AML-193 (cell line): ENCODE measurements around the gene KLHL6.
A peak's percentile ranks its signal among the peaks of the same experiment; 100 is the strongest.
"Not testable (repeated sequence)": the region's sequence is repeated elsewhere in the genome, so short reads cannot be mapped to it uniquely, and the experiment has no call there.

Experiments
- DNase-seq, 2 experiments: peaks; one replicate each; lab custom pipeline; 2025; lab: John Stamatoyannopoulos, UW

Gene KLHL6

DNA sequence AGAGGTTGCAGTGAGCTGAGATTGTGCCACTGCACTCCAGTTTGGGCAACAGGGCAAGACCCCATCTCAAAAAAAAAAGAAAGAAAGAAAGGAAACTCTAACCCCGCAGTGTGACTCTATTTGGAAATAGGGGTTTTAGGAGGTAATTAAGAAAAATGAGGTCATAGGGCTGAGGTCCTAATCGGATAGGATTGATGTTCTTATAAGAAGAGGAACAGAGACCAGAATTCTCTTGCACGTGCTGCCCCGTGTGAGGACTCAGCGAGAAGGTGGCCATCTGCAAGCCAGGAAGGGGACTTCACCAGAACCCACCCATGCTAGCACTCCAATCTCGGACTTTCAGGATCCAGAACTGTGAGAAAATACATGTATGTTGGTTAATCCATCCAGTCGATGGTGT, 25.8 kb downstream of the KLHL6 start:
- DNase-seq = no peak

DNA sequence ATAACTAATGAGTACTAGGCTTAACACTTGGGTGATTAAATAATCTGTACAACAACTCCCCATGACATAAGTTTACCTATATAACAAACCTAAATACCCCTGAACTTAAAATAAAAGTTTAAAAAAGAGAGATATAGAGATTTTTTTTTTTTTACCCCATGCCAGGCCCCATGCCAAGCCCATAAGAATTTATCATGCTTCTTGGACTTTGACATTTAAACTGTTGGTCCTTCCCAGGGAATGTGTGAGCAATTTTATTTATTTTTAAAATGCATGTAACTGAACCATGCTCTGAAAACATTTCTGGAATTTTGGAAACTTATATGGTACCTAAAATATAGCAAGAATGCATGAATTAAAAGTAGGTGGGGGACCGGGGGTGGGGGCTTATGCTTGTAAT, 26.3 kb downstream of the KLHL6 start:
- no peak for DNase-seq

DNA sequence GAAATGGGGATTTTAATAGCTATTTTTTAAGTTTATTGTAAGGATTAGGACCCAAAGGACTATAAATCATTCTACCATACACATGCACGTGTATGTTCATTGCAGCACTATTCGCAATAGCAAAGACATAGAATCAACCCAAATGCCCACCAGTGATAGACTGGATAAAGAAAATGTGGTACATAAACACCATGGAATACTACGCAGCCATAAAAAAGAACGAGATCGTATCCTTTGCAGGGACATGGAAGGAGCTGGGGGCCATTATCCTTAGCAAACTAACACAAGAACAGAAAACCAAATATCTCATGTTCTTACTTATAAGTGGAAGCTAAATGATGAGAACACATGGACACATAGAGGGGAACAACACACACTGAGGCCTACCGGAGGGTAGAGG, 26.7 kb downstream of the KLHL6 start:
- not testable (repeated sequence) for DNase-seq

DNA sequence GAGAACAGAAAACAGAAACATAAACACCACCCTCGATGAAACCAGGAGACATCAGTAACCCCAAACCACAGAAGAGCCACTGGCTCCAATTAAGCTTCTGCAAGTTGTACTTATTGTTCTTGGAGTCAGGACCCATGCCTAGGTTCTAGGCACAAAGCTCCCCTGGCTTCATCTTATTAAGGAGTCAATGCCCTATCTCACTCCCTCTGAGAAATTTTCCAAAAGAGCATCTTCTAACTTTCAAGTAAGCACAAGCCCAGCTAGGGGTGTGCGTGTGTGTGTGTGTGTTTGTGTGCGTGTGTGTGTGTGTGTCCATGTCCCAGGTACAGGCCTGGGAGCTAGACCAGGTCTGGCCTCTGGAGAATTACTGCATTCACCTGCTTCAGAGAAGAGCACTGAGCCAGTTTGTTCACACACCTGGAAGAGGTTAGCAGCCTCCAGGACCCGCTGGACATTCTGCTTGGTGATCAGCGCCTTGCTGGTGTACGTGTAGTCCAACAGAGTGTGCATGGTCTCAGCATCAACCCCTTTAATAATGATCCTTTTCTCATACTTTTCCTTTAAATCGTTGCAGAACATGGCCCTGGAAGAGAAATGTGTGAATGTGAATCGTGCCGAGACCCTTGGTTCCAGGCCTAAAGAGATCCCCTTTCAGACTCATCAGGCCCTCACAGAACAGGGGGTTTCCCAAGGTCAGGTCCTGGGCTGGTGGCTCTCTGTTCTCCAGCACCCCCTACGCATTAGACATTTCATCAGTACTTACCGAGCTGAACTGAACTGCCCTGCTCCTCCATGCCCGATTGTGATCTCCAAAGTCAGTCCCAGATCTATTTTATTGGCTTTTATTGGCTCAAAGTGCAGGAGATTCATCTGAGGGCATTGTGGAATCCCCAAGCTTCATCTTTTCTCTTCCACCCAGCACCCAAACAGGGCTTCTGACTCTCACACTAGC, 27.8 kb downstream of the KLHL6 start:
- no peak for DNase-seq

DNA sequence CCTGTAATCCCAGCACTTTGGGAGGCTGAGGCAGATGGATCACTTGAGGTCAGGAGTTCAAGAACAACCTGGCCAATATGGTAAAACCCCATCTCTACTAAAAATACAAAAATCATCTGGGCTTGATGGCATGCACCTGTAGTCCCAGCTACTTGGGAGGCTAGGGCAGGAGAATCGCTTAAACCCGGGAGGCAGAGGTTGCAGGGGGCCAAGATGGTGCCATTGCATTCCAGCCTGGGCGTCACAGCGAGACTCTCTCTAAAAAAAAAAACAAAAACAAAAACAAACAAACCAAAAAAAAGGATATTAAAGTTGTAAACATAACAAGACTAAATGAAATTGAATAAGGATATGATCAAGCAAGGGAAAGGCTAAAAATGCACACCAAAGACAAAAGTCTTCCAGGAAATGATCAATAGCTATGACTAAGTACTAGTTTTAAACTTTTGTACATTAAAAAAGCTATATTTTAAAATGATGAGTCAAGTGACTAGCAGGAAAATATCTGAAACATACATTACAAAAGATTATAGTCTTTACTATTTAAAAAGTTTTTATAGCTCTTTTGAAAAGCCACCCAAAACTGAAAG, 28.6 kb downstream of the KLHL6 start:
- no peak for DNase-seq

DNA sequence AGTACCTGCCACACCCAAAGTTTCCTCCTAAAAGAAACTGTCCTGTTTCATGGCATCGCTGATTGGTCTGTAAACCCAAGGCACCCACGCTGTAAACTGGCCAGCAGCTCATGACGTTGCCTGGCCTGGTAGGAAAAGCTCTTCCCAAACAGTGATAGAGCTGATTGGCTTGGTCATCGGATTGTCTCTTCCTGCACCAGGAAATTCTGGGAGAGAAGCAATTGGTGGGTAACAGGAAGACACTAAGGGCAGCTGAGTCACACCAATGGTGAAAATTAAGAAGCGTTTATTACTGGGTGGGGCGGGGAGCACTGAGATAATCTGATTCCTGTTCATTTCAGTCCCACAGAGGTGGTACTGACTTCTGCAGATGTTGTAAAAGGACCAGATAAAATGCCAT, 31.0 kb downstream of the KLHL6 start:
- no peak for DNase-seq

DNA sequence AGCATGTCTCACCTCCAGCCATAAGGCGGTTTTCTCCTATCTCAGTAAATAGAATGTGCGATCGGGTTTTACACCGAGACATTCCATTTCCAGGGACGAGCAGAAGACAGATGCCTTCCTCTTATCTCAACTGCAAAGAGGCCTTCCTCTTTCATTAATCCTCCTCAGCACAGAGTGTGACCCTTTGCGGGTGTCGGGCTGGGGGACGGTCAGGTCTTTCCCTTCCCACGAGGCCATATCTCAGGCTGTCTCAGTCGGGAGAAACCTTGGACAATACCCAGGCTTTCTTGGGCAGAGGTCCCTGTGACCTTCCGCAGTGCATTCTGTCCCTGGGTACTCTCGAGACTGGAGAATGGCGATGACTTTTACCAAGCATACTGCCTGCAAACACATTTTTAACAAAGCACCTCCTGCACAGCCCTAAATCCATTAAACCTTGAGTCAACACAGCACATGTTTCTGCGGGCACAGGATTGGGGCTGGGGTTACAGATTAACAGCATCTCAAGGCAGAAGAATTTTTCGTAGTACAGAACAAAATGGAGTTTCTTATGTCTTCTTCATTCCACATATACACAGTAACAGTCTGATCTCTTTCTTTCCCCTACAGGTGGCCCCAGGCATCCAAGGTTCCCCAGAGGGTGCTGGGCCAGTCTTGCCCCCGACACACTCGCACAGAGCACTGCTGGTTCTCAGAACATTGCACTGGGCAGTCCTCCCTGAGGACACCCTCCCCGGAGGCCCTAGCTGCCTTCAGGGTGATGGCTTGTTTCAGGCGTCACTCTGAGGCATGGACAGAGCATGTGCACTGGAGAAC, 34.6 kb downstream of the KLHL6 start:
- not testable (repeated sequence) for DNase-seq

DNA sequence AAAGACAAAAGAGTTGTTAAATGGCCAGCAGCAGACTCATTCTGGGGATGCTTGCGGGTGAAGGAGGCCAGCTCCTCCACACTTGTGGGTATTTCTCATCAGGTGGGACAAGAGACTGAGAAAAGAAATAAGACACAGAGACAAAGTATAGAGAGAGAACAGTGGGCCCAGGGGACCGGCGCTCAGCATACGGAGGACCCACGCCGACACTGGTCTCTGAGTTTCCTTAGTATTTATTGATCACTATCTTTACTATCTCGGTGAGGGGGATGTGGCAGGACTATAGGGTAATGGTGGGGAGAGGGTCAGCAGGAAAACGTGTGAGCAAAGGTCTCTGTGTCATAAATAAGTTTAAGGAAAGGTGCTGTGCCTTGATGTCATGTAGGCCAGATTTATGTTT, 35.2 kb downstream of the KLHL6 start:
- not testable (repeated sequence) for DNase-seq

DNA sequence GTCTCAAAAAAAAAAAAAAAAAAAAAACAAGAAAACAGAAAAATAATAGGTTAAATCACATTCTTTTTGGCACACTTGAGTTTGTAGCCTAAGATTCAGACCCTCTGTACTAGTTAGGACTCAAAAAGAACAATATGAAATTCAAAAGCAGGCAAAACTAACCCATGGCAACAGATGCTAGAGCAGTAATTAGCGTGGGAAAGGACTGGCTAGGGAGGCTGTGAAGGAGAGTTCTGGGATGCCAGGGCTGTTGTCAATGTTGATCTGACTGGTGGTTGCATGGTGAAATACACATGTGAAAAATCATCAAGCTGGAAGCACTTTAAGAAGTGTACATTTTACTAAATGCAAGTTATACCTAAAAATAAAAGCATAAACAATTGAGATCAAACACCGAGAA, 35.6 kb downstream of the KLHL6 start:
- no peak for DNase-seq

DNA sequence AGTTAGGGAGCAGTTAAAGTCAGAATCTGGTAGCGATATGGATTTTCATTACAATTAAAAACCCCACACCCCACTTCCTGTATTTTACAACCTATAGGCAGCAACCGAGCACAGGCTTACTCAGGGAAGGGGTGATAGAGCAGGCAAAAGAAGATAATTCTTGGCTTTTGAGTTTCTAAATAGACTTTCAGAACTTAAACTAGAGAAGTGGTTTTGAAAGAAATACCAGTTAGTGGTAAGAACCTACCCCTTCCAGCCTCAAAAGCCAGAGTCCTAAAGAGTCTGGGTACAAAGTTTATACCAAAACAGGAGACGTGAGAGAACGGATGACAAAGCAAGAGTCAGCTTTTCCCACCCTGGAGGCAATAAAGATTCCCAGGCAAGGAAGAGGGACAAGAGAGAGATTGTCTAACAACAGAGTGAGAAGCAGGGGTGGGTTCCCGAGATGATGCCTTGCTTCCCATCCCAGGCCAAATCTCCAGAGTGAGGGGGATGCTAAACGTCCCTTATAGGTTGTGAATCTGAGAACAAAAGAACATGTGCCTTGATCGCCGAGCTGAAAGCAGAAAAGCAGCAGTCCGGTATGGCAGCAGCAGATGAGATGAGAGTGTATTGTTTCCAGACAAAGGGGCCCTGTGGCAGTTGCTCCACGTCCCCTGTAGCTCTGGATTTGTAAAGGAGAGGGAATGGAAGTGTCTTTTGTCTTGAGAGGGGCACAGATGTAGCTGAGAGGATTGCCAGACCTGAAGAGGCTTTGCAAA, 36.8 kb downstream of the KLHL6 start:
- DNase-seq = no peak

DNA sequence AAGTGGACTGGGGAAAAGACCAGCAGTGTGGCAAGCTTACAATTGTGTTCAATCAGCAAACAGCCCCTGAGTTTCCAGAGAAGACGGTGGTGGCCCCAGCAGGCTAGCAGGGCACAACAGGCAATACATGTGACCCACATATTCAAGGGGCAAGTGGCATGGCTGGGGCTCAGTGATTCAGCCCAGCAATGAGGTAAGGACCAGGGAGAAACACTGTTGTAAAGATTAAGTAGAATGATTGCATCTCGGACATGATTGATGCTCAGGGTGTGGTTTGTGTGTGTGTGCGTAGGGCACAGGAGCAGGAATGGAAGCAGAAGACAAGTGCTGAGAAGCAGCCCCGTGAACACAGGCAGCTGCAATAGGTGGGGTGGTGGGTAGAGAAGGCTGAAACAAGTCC, 37.9 kb downstream of the KLHL6 start:
- no peak for DNase-seq

DNA sequence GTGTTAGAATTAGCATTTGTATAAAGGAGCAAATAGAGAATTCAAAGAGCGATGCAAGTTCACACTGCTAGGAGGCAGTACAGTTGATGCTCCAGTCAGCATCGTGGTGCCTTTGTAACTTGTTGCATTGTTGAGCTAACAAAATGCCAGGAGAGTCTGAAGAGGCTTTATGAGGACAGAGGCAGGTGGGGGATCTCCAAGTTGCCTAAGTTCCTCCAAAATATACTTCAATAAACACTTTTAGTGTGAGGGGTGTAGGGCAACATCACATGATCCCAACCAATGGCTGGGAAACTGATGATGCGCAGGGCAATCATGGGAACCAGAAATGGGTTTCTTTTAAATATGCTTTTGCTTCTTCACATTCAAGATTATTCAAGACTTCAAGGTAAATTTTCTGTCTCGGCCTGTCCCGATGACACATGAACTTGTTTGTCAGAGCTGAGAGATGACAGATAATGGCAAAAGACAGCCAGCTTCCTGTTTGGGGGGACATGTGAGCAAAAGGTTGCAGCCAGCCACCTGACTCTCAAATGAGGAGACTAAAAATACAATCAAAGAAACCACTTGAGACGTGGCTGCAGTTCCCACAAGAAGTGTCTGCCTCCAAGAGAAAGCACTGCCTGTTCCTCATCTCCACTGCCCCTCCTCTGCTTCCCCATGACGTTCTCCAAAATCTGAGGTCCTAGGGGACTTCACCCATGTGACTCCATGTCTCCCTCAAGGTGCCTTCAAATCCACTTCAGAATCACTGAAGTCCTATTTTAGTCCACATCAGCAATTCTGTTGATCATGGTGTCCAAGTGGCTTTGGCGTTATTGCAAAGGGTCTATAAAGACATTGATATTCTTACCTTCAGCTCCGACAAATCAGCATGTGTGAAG, 39.3 kb downstream of the KLHL6 start:
- DNase-seq = no peak

DNA sequence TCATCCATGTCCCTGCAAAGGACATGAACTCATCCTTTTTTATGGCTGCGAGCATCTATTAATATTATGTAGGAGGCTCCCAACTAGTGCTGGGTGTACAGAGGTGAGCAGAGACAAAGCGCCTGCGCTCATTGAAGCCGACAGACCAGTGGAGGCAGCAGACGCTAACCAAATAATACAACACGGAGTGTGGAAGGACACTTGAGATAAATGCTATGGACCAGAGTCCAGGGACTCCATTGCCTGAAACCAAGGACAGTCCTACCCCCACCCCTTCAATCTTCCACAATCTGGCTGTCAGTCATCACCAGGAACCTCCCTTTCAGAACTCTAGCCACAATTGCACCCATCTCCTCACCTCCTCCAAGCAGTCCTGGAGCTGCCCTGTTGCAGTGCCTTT, 41.5 kb downstream of the KLHL6 start:
- no peak for DNase-seq

DNA sequence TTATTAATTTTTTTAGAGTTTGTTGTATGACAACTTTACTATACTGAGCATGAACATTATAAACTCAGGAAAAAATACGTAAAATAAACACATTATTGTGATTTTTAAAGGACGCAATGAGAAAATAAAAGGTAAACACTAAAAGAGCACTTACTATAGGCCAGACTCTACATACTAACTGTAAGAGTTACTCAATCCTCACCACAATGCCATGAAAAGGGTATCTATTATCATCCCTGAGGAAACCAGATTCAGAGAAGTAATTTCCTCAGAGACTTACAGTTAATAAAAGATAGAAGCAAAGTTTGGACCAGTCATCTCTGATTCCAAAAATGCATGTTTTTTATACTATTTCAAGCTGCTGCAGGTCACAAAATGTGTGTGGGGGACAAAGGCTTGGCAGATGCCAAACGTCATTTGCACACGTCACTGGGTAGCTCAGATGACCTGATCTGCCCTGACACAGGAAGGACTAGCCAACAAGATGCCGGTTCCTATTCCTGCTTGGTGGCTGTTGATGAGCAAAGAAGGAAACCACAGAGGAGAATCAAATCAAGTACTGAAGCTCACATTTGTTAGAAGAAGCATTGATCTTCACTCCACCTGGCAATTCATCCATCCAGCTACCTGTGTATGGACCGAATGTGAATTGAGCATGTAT, 42.3 kb downstream of the KLHL6 start:
- DNase-seq = peak; percentile 77 to 78

DNA sequence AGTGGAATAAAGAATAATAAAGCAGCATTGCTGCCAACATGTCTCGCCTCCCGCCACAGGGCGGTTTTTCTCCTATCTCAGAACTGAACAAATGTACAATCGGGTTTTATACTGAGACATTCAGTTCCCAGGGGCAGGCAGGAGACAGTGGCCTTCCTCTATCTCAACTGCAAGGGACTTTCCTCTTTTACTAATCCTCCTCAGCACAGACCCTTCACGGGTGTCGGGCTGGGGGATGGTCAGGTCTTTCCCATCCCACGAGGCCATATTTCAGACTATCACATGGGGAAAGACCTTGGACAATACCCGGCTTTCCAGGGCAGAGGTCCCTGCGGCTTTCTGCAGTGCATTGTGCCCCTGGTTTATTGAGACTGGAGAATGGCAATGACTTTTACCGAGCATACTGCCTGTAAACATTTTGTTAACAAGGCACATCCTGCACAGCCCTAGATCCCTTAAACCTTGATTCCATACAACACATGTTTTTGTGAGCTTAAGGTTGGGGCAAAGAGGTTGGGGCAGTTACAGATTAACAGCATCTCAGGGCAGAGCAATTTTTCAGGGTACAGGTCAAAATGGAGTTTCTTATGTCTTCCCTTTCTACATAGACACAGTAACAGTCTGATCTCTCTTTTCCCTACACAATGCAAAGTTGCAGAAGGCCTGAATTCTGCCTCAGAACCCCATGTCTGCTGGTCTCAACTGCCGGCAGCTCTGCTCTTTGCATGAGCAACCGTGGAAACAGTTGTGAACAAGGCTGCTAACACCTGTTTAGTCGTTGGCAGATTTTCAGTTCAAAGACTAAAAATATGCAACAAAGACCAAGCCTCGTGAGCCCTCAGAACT, 44.0 kb downstream of the KLHL6 start:
- DNase-seq = not testable (repeated sequence)

DNA sequence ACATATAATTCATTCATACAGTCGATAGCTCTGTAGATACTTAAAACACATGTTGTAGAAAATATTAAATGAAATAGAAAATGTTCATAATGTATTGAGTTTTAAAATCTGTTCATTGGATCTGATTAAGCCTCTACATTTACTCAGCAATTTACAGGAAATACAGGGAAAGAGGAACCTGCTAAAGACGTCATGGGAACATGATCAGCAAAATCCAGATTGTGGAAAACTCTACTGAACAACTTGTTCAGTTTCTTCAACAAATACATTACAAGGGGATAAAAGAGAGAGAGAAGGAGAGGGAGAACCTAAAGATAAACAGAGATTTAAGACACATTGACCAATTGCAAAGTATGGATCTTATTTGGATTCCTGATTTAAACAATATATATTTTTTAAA, 46.7 kb downstream of the KLHL6 start:
- DNase-seq = no peak

DNA sequence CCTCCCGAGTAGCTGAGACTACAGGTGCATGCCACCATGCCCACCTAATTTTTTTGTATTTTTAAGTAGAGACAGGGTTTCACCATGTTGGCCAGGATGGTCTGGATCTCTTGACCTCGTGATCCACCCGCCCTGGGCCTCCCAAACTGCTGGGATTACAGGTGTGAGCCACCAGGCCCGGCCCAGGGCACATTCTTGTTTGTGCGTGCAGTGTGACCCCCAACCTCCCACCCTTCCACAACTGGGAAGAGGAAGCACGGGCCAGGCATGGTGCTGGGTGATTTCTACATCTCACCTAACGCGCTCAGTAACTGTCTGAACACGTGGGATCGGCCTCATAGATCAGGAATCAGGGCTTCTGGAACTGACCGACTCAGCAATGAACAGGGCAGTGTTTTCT, 48.0 kb downstream of the KLHL6 start:
- DNase-seq = no peak

DNA sequence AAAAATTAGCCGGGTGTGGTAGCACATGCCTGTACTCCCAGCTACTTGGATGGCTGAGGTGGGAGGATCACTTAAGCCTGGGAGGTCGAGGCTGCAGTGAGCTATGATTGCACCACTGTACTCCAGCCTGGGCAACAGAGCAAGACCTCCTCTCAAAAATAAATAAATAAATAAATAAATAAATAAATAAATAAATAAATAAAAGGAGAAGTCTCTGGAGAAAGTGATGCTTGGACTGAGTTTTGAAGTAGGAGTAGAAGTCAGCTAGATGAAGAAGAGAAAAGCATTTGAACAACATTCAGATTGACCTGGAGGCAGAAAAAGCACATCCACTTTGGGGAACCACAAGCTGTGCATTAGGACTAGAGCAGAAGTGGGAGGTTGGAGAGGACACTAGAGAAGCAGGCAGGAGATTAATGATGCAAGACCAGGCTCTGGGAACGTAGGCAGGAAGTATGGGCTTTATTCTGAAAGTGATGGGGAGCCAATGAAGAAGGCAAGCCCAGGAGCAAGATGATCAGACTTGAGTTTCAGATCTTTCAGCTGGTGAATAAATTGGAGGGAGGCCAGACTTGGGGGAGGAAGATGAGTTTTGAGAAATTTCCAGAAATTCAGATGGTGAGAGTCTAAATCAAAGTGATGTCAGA, 48.7 kb downstream of the KLHL6 start:
- DNase-seq = no peak

DNA sequence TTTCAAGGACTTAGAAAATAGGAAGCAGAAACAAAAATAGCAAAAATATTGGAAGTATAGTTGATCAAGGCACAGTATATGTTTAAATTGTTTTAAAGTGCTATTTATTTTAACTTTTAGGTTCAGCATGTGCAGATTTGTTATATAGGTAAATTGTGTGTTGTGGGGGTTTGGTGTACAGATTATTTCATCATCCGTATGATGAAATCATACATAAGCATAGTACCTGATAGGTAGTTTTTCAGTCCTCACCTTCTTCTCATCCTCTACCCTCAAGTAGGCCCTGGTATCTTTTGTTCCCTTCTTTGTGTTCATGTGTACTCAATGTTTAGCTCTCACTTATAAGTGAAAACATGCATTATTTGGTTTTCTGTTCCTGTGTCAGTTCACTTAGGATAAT, 50.9 kb downstream of the KLHL6 start:
- DNase-seq = no peak
